GM12801 (cell line): ENCODE measurements around the gene MOV10.

Experiments
- CTCF ChIP-seq: IDR thresholded peaks from one replicate; pipeline ENCODE4 v1.5.1; 2011; ENCODE audit warnings: control low read depth; ENCODE audit not compliant: insufficient read length; ENCODE audit errors: extremely low read depth

Gene MOV10

GRCh38 chr1:112674440-112674985 lies at the start of gene MOV10:
MOV10 (plus strand) TSS chr1:112674659; CDS start chr1:112674913, 254 bp downstream.
- TF ChIP-seq CTCF, result no peak

DNA sequence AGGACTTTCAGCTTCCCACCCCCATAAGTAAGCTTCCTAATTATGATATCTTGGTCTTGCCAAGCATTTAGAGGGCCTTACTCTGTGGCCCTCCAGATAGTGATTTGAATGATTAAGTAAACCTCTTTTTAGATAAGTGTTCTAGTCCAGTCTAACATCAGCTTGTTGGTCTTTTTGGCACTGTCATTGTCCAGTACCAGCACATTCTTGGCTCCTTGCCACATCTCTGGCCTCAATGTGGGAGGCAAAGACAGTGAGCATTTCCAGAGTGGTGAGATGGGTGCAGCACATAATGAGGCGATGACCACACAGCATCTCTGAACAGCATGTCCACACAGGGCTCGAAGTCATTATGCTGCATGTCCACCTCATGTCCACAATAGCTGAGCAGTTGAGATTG lies 48.8 kb upstream of the MOV10 start:
- no peak for TF ChIP-seq CTCF

GRCh38 chr1:112626193-112626592 lies 48.3 kb upstream of the MOV10 start:
- TF ChIP-seq CTCF, result no peak

DNA sequence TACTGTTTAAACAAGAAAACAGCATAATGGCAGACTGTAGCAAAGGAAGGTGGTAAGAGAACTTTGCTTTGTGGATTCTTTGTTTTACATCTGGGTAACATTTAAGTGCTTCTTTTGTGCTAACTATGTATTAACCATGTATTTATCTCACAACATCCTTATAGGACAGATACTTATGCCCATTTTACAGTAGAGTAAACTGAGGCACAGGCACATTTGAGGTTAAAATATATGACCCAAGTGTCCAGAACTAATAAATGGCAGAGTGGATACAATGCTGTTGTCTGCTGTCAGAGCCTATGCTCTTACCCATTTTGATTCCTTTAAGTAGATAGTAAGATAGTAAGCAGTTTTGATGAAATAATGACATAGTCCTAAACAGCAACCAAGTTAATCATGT lies 47.6 kb upstream of the MOV10 start:
- no peak for TF ChIP-seq CTCF

DNA sequence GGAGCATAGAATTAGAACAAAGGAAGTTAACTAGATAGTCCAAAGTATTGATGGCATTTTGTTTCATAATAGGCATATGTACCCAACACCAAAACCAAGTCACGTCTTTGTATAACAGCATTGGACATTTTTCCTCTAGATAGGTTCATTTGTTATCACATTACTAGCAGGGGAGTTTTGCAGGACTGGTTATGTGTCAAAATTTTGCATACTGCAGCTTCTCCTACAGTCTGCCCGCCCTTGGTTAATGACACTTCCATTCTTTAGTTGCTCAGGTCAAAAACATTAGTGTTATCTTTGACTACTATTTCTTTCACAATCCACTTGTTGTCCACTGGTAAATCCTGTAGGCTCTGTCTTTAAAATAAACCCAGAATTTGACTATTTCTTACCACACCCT lies 45.9 kb upstream of the MOV10 start:
- no peak for TF ChIP-seq CTCF

- no peak for TF ChIP-seq CTCF
Measured at GRCh38 chr1:112629256-112629655, 45.2 kb upstream of the MOV10 start.

- TF ChIP-seq CTCF, result no peak
Measured at GRCh38 chr1:112633628-112634027, 40.8 kb upstream of the MOV10 start.
